H1 (cell line): ENCODE measurements around the gene PC. TPM values are rescaled to one million over a fixed set of nuclear protein-coding genes. Genes with fewer than 3 reads are reported as not detected.

Experiments
- BCL11A ChIP-seq, 2 experiments: IDR thresholded peaks; one replicate each; pipeline ENCODE4 v1.6.1; 2011; ENCODE audit warnings: low read depth in 2 of 2, low read length in 2 of 2, mild to moderate bottlenecking in 2 of 2
- EP300 ChIP-seq, 2 experiments: IDR thresholded peaks; 1 replicate in 1 of 2; 2 replicates in 1 of 2; pipeline ENCODE4 v1.6.1; 2011 to 2012; ENCODE audit warnings: low read depth in 2 of 2, low read length in 2 of 2, mild to moderate bottlenecking in 2 of 2, borderline replicate concordance in 1 of 2, inconsistent platforms in 1 of 2, moderate library complexity in 1 of 2
- KDM1A ChIP-seq: fragments of 200-600, 300-600 bp; sonication (generic); IDR thresholded peaks from 2 replicates; pipeline ENCODE4 v1.7.1; 2016; ENCODE audit warnings: mild to moderate bottlenecking, low read length, borderline replicate concordance
- MAFK ChIP-seq: IDR thresholded peaks from 2 replicates; pipeline ENCODE4 v1.6.1; 2012; ENCODE audit warnings: low read depth, mild to moderate bottlenecking, improper control_type of control experiment, low read length
- PHF8 ChIP-seq: fragments of 200-600 bp; sonication (generic); conservative IDR thresholded peaks from 2 replicates; pipeline ENCODE4 v1.7.1; 2012; ENCODE audit warnings: low read depth, mild to moderate bottlenecking, inconsistent platforms, low read length, moderate library complexity
- SIRT6 ChIP-seq: IDR thresholded peaks from one replicate; pipeline ENCODE4 v1.7.1; 2012; ENCODE audit warnings: low read length, inconsistent platforms
- SP2 ChIP-seq: IDR thresholded peaks from 2 replicates; pipeline ENCODE4 v1.6.1; 2012; ENCODE audit warnings: mild to moderate bottlenecking, low read length, inconsistent platforms
- polyA plus RNA-seq, 7 experiments: library from polyadenylated mRNA; depleted of rRNA in 3 of 7; stranded (reverse) in 5 of 7; unstranded in 2 of 7; fragments of >200 nt in 5 of 7; fragments of 200-250 nt in 2 of 7; gene quantifications; 1 replicate in 5 of 7; 2 replicates in 1 of 7; 4 replicates in 1 of 7; pipeline versions ENCODE4 v1.2.1 to v1.2.3, GENCODE V29; 2011 to 2013; ENCODE audit warnings: missing spikeins in 2 of 7, mixed read lengths in 2 of 7
- total RNA-seq: library from RNA; stranded (reverse); fragmentation: NEBNext Ultra II Directional; extraction: Animal tissue kit (Norgen Biotek cat#: 25700); gene quantifications from 2 replicates; pipeline ENCODE4 v1.2.1, GENCODE V29; 2021
- TF ChIP-seq, protein P1 (sequence below): fragments of 300-600 bp; sonication (generic); IDR thresholded peaks from 2 replicates; pipeline ENCODE4 v1.7.1; 2012; ENCODE audit warnings: low read length, moderate library complexity, mild to moderate bottlenecking, inconsistent platforms; ENCODE audit not compliant: insufficient replicate concordance
- TF ChIP-seq, protein P2 (sequence below): IDR thresholded peaks from 2 replicates; pipeline ENCODE4 v1.6.1; 2011; ENCODE audit warnings: low read length, improper control_type of control experiment

The PC gene
- total and polyA plus RNA-seq, 2 of the 8 experiments (the other 6 are each of a cell fraction or from before 2014, with no cell fraction given): 11.5 to 27.5 TPM

DNA sequence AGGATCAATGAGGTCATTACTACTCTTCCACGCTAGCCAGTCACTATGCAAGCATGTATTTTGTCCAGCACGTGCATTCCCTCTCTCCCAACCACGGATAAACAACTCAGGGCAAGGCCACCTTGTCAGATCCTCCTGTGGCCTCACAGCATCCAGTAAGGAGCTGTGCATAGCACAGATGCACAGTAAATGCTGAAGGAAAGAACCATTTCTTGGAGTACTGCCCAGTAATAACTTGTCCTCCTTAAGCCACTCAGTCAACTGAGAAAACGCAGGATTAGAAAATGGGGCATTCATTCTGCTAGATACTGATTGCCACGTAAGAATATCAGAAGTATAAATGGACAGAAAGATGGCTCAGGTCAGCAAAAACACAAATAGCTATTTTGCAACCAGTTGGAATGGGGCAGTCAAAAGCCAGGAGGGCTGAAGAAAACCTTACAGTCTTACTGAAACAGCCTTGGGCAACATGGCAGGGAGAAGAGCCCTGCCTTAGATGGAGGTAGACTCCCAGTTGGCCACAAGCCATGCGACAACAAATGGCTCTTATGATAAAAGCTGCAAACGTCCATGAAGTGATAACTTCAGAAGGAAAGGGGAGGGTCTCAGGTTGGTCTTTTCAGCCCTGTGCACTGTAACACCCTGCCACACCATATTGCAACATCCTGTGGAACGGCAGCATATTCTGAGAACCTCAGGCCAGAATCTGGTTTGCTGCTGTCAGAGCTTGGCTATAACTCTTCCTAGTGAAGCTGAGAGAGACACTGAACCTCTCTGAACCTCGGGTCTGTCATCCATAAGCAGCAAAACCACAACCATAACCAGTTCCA is 23.0 kb downstream of the PC start (continued):
- TF ChIP-seq, protein P1, sequence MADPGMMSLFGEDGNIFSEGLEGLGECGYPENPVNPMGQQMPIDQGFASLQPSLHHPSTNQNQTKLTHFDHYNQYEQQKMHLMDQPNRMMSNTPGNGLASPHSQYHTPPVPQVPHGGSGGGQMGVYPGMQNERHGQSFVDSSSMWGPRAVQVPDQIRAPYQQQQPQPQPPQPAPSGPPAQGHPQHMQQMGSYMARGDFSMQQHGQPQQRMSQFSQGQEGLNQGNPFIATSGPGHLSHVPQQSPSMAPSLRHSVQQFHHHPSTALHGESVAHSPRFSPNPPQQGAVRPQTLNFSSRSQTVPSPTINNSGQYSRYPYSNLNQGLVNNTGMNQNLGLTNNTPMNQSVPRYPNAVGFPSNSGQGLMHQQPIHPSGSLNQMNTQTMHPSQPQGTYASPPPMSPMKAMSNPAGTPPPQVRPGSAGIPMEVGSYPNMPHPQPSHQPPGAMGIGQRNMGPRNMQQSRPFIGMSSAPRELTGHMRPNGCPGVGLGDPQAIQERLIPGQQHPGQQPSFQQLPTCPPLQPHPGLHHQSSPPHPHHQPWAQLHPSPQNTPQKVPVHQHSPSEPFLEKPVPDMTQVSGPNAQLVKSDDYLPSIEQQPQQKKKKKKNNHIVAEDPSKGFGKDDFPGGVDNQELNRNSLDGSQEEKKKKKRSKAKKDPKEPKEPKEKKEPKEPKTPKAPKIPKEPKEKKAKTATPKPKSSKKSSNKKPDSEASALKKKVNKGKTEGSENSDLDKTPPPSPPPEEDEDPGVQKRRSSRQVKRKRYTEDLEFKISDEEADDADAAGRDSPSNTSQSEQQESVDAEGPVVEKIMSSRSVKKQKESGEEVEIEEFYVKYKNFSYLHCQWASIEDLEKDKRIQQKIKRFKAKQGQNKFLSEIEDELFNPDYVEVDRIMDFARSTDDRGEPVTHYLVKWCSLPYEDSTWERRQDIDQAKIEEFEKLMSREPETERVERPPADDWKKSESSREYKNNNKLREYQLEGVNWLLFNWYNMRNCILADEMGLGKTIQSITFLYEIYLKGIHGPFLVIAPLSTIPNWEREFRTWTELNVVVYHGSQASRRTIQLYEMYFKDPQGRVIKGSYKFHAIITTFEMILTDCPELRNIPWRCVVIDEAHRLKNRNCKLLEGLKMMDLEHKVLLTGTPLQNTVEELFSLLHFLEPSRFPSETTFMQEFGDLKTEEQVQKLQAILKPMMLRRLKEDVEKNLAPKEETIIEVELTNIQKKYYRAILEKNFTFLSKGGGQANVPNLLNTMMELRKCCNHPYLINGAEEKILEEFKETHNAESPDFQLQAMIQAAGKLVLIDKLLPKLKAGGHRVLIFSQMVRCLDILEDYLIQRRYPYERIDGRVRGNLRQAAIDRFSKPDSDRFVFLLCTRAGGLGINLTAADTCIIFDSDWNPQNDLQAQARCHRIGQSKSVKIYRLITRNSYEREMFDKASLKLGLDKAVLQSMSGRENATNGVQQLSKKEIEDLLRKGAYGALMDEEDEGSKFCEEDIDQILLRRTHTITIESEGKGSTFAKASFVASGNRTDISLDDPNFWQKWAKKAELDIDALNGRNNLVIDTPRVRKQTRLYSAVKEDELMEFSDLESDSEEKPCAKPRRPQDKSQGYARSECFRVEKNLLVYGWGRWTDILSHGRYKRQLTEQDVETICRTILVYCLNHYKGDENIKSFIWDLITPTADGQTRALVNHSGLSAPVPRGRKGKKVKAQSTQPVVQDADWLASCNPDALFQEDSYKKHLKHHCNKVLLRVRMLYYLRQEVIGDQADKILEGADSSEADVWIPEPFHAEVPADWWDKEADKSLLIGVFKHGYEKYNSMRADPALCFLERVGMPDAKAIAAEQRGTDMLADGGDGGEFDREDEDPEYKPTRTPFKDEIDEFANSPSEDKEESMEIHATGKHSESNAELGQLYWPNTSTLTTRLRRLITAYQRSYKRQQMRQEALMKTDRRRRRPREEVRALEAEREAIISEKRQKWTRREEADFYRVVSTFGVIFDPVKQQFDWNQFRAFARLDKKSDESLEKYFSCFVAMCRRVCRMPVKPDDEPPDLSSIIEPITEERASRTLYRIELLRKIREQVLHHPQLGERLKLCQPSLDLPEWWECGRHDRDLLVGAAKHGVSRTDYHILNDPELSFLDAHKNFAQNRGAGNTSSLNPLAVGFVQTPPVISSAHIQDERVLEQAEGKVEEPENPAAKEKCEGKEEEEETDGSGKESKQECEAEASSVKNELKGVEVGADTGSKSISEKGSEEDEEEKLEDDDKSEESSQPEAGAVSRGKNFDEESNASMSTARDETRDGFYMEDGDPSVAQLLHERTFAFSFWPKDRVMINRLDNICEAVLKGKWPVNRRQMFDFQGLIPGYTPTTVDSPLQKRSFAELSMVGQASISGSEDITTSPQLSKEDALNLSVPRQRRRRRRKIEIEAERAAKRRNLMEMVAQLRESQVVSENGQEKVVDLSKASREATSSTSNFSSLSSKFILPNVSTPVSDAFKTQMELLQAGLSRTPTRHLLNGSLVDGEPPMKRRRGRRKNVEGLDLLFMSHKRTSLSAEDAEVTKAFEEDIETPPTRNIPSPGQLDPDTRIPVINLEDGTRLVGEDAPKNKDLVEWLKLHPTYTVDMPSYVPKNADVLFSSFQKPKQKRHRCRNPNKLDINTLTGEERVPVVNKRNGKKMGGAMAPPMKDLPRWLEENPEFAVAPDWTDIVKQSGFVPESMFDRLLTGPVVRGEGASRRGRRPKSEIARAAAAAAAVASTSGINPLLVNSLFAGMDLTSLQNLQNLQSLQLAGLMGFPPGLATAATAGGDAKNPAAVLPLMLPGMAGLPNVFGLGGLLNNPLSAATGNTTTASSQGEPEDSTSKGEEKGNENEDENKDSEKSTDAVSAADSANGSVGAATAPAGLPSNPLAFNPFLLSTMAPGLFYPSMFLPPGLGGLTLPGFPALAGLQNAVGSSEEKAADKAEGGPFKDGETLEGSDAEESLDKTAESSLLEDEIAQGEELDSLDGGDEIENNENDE: no peak
- TF ChIP-seq PHF8 (no peak), KDM1A (no peak), EP300 (IDR thresholded peaks at IDR 0.05; ENCODE audit: borderline replicate concordance in 1 of 2, low read depth in 2 of 2, low read length in 2 of 2) (no peak), MAFK (no peak), SIRT6 (no peak), BCL11A (IDR thresholded peaks at IDR 0.05; ENCODE audit: low read depth in 2 of 2, low read length in 2 of 2) (no peak), SP2 (no peak)
- TF ChIP-seq, protein P2, sequence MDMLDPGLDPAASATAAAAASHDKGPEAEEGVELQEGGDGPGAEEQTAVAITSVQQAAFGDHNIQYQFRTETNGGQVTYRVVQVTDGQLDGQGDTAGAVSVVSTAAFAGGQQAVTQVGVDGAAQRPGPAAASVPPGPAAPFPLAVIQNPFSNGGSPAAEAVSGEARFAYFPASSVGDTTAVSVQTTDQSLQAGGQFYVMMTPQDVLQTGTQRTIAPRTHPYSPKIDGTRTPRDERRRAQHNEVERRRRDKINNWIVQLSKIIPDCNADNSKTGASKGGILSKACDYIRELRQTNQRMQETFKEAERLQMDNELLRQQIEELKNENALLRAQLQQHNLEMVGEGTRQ: no peak
